Measurements from ENCODE around the gene CHI3L1.

Gene CHI3L1

GRCh38 chr1:203149188-203149840 lies 37.2 kb downstream of the CHI3L1 start:
- no peak for DNase-seq

GRCh38 chr1:203148579-203148978 lies 37.9 kb downstream of the CHI3L1 start:
- no peak for DNase-seq

- DNase-seq, result no peak
Measured at GRCh38 chr1:203148127-203148526, 38.4 kb downstream of the CHI3L1 start.

- no peak for DNase-seq
Measured at GRCh38 chr1:203147376-203147775, 39.1 kb downstream of the CHI3L1 start.

- DNase-seq, result no peak
Measured at GRCh38 chr1:203146537-203146936, 40.0 kb downstream of the CHI3L1 start.

- DNase-seq, result no peak
Measured at GRCh38 chr1:203146042-203146369, 40.5 kb downstream of the CHI3L1 start.

GRCh38 chr1:203145321-203146041 lies 41.0 kb downstream of the CHI3L1 start:
- DNase-seq, result no peak

GRCh38 chr1:203144661-203145060 lies 41.8 kb downstream of the CHI3L1 start:
- no peak for DNase-seq

GRCh38 chr1:203143641-203144040 lies 42.9 kb downstream of the CHI3L1 start:
- no peak for DNase-seq

GRCh38 chr1:203142684-203143408 lies 43.7 kb downstream of the CHI3L1 start:
- no peak for DNase-seq

- no peak for DNase-seq
Measured at GRCh38 chr1:203142124-203142523, 44.4 kb downstream of the CHI3L1 start.

- DNase-seq, result no peak
Measured at GRCh38 chr1:203140743-203141520, 45.6 kb downstream of the CHI3L1 start.

GRCh38 chr1:203139976-203140475 lies 46.5 kb downstream of the CHI3L1 start:
- no peak for DNase-seq

GRCh38 chr1:203138066-203138465 lies 48.4 kb downstream of the CHI3L1 start:
- no peak for DNase-seq

- no peak for DNase-seq
Measured at GRCh38 chr1:203137324-203137723, 49.2 kb downstream of the CHI3L1 start.

- DNase-seq, result no peak
Measured at GRCh38 chr1:203136409-203137042, 50.0 kb downstream of the CHI3L1 start.

- no peak for DNase-seq
Measured at GRCh38 chr1:203135636-203136305, 50.7 kb downstream of the CHI3L1 start.

GRCh38 chr1:203133970-203134725 lies 52.4 kb downstream of the CHI3L1 start:
- no peak for DNase-seq

GRCh38 chr1:203131548-203132200 lies 54.8 kb downstream of the CHI3L1 start:
- no peak for DNase-seq

GRCh38 chr1:203130358-203130985 lies 56.0 kb downstream of the CHI3L1 start:
- DNase-seq, result no peak
